Liver (tissue), 3 donors: Measurements from ENCODE around the gene WNT2.

Source experiments
- EGR1 ChIP-seq, 2 donors: IDR thresholded peaks; 2 replicates each; pipeline ENCODE4 v1.6.1; 2016 to 2018; ENCODE audit warnings: antibody characterized with exemption in 2 of 2, low read depth in 2 of 2
- GABPA ChIP-seq, 2 donors: IDR thresholded peaks in 1 of 2; conservative IDR thresholded peaks in 1 of 2; 2 replicates each; pipeline ENCODE4 v1.6.1; 2016; ENCODE audit warnings: antibody characterized with exemption in 2 of 2, mild to moderate bottlenecking in 1 of 2, moderate library complexity in 1 of 2
- HNF4A ChIP-seq, 2 donors: conservative IDR thresholded peaks; 2 replicates each; pipeline ENCODE4 v1.6.1; 2016; ENCODE audit warnings: antibody characterized with exemption in 2 of 2, mild to moderate bottlenecking in 2 of 2
- JUND ChIP-seq, 2 donors: IDR thresholded peaks; 2 replicates each; pipeline ENCODE4 v1.6.1; 2016; ENCODE audit warnings: antibody characterized with exemption in 2 of 2
- NR2F2 ChIP-seq: IDR thresholded peaks from 2 replicates; pipeline ENCODE4 v1.6.1; 2016; ENCODE audit warnings: antibody characterized with exemption
- TAF1 ChIP-seq: conservative IDR thresholded peaks from 2 replicates; pipeline ENCODE4 v1.6.1; 2016; ENCODE audit warnings: antibody characterized with exemption, mild to moderate bottlenecking
- YY1 ChIP-seq: IDR thresholded peaks from 2 replicates; pipeline ENCODE4 v1.6.1; 2016; ENCODE audit warnings: antibody characterized with exemption, mild to moderate bottlenecking
- TF ChIP-seq, protein P1 (sequence below): fragments of 150-350 bp; IDR thresholded peaks from 2 replicates; pipeline ENCODE4 v1.5.1; 2017; ENCODE audit warnings: improper control_type of control experiment, low read depth, low read length; ENCODE audit not compliant: missing input control
- TF ChIP-seq, protein P2 (sequence below): IDR thresholded peaks from 2 replicates; pipeline ENCODE4 v1.6.1; 2016; ENCODE audit warnings: antibody characterized with exemption
- TF ChIP-seq, protein P3 (sequence below): IDR thresholded peaks from 2 replicates; pipeline ENCODE4 v1.6.1; 2016; ENCODE audit warnings: antibody characterized with exemption, mild to moderate bottlenecking
- TF ChIP-seq, protein P4 (sequence below): IDR thresholded peaks from 2 replicates; pipeline ENCODE4 v1.6.1; 2016; ENCODE audit warnings: antibody characterized with exemption
- donor health status: healthy.
- donor health status: healthy.

DNA sequence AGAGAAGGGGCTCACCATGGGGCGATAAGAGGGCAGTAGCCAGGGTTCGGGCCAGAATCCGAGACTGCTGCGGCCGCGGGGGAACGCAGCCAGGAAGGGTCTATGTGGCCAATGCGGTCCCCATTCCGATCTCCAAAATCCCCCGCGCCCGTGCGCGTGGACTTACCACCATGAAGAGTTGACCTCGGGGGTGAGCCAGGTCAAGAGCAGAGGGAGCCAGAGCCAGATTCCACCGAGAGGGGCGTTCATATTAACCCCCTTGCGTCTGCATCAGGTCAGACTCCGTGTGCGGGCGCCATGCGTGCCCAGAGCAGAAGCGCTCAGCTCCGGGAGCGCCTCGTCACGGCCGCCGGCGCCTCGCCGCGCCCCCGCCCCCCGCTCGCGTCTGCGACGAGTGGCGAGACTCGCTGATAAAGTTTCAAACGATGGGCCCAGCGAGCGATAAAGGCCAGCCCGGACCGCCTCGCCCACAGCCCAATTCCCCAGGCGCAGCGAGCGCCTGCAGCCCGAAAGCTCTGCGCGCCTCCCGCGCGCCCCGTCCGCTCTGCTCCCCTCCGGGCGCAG is at the start of gene WNT2:
- TF ChIP-seq, protein P1, sequence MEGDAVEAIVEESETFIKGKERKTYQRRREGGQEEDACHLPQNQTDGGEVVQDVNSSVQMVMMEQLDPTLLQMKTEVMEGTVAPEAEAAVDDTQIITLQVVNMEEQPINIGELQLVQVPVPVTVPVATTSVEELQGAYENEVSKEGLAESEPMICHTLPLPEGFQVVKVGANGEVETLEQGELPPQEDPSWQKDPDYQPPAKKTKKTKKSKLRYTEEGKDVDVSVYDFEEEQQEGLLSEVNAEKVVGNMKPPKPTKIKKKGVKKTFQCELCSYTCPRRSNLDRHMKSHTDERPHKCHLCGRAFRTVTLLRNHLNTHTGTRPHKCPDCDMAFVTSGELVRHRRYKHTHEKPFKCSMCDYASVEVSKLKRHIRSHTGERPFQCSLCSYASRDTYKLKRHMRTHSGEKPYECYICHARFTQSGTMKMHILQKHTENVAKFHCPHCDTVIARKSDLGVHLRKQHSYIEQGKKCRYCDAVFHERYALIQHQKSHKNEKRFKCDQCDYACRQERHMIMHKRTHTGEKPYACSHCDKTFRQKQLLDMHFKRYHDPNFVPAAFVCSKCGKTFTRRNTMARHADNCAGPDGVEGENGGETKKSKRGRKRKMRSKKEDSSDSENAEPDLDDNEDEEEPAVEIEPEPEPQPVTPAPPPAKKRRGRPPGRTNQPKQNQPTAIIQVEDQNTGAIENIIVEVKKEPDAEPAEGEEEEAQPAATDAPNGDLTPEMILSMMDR: no peak
- TF ChIP-seq EGR1 (IDR thresholded peaks at IDR 0.05; ENCODE audit: low read depth in 2 of 2) (no peak), NR2F2 (no peak), TAF1 (no peak), YY1 (no peak), GABPA (IDR thresholded peaks at IDR 0.05 in 1 of 2, conservative IDR thresholded peaks at IDR 0.05 in 1 of 2) (no peak), JUND (IDR thresholded peaks at IDR 0.05) (no peak), HNF4A (conservative IDR thresholded peaks at IDR 0.05) (no peak)
- TF ChIP-seq, protein P2, sequence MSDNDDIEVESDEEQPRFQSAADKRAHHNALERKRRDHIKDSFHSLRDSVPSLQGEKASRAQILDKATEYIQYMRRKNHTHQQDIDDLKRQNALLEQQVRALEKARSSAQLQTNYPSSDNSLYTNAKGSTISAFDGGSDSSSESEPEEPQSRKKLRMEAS: no peak
- TF ChIP-seq, protein P3, sequence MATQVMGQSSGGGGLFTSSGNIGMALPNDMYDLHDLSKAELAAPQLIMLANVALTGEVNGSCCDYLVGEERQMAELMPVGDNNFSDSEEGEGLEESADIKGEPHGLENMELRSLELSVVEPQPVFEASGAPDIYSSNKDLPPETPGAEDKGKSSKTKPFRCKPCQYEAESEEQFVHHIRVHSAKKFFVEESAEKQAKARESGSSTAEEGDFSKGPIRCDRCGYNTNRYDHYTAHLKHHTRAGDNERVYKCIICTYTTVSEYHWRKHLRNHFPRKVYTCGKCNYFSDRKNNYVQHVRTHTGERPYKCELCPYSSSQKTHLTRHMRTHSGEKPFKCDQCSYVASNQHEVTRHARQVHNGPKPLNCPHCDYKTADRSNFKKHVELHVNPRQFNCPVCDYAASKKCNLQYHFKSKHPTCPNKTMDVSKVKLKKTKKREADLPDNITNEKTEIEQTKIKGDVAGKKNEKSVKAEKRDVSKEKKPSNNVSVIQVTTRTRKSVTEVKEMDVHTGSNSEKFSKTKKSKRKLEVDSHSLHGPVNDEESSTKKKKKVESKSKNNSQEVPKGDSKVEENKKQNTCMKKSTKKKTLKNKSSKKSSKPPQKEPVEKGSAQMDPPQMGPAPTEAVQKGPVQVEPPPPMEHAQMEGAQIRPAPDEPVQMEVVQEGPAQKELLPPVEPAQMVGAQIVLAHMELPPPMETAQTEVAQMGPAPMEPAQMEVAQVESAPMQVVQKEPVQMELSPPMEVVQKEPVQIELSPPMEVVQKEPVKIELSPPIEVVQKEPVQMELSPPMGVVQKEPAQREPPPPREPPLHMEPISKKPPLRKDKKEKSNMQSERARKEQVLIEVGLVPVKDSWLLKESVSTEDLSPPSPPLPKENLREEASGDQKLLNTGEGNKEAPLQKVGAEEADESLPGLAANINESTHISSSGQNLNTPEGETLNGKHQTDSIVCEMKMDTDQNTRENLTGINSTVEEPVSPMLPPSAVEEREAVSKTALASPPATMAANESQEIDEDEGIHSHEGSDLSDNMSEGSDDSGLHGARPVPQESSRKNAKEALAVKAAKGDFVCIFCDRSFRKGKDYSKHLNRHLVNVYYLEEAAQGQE: no peak
- TF ChIP-seq, protein P4, sequence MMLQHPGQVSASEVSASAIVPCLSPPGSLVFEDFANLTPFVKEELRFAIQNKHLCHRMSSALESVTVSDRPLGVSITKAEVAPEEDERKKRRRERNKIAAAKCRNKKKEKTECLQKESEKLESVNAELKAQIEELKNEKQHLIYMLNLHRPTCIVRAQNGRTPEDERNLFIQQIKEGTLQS: no peak
